Neural crest cell (in vitro differentiated cells): ENCODE measurements around the gene AFDN. TPM values are rescaled to one million over a fixed set of nuclear protein-coding genes. Genes with fewer than 3 reads are reported as not detected.

Experiments
- DNase-seq: peaks from one replicate; pipeline ENCODE4 v3.0.0; 2021; ENCODE audit warnings: low read depth, mixed read lengths, low spot score
- H3K27ac Mint-ChIP-seq: one replicate; pipeline ENCODE4 v1.8.0; 2021; ENCODE audit warnings: mild to moderate bottlenecking, mixed read lengths; ENCODE audit not compliant: unreplicated experiment
- H3K27me3 Mint-ChIP-seq: 2 replicates; pipeline ENCODE4 v1.8.0; 2021; ENCODE audit warnings: low read depth, mild to moderate bottlenecking, mixed read lengths
- H3K36me3 Mint-ChIP-seq: 2 replicates; pipeline ENCODE4 v1.8.0; 2021; ENCODE audit warnings: low read depth, mild to moderate bottlenecking, mixed read lengths
- H3K4me1 Mint-ChIP-seq: 2 replicates; pipeline ENCODE4 v1.8.0; 2021; ENCODE audit warnings: mixed read lengths
- H3K4me3 Mint-ChIP-seq: one replicate; pipeline ENCODE4 v1.8.0; 2021; ENCODE audit warnings: mild to moderate bottlenecking, mixed read lengths
- H3K9me3 Mint-ChIP-seq: 2 replicates; pipeline ENCODE4 v1.8.0; 2021; ENCODE audit warnings: mixed read lengths
- CTCF ChIP-seq: fragments of 200-600 bp; sonication (generic); conservative IDR thresholded peaks from 2 replicates; pipeline ENCODE4 v1.5.0; 2021; ENCODE audit warnings: antibody characterized with exemption, mild to moderate bottlenecking
- total RNA-seq: library from RNA; stranded (reverse); gene quantifications from 2 replicates; pipeline ENCODE4 v1.2.1, GENCODE V29; 2021

The AFDN gene
- total RNA-seq, 1 donor from 2014 or later, result 143 TPM

GRCh38 chr6:168004945-168005344 lies 178.2 kb downstream of the AFDN start:
- Mint-ChIP-seq H3K9me3 (peaks cover 19% of the 10 kb centered on the region), H3K36me3 (peaks cover 2% of the 10 kb centered on the region), H3K4me1 (peaks cover 4% of the 10 kb centered on the region), H3K4me3 (no peak overlapping the region), H3K27ac (no peak overlapping the region), H3K27me3 (peaks cover 3% of the 10 kb centered on the region)
- no peak for DNase-seq
- TF ChIP-seq CTCF, result no peak

GRCh38 chr6:168005796-168006195 lies 179.1 kb downstream of the AFDN start:
- TF ChIP-seq CTCF, result no peak
- Mint-ChIP-seq H3K27ac (no peak overlapping the region), H3K27me3 (peaks cover 3% of the 10 kb centered on the region), H3K4me3 (no peak overlapping the region), H3K4me1 (peaks cover 4% of the 10 kb centered on the region), H3K36me3 (peaks cover 8% of the 10 kb centered on the region), H3K9me3 (peaks cover 25% of the 10 kb centered on the region)
- no peak for DNase-seq

GRCh38 chr6:168007592-168008338 lies 181.1 kb downstream of the AFDN start:
- Mint-ChIP-seq H3K27me3 (peaks cover 3% of the 10 kb centered on the region), H3K4me3 (no peak overlapping the region), H3K4me1 (peaks cover 4% of the 10 kb centered on the region), H3K9me3 (peaks cover 33% of the 10 kb centered on the region), H3K36me3 (peaks cover 21% of the 10 kb centered on the region), H3K27ac (no peak overlapping the region)
- DNase-seq, result no peak
- no peak for TF ChIP-seq CTCF

- H3K27ac Mint-ChIP-seq, result no peak overlapping the region
These were observed 182.6 kb downstream of the AFDN start for GRCh38 chr6:168009331-168009730.

GRCh38 chr6:168011291-168011690 lies 184.6 kb downstream of the AFDN start:
- Mint-ChIP-seq H3K36me3 (peaks cover 25% of the 10 kb centered on the region), H3K27me3 (no peaks in the 10 kb centered on the region), H3K27ac (no peak overlapping the region), H3K9me3 (peaks cover 29% of the 10 kb centered on the region), H3K4me1 (no peaks in the 10 kb centered on the region), H3K4me3 (no peak overlapping the region)
- DNase-seq, result no peak
- no peak for TF ChIP-seq CTCF

More at GRCh38 chr6:168009331-168009730, 182.6 kb downstream of the AFDN start:
- Mint-ChIP-seq H3K9me3 (peaks cover 33% of the 10 kb centered on the region), H3K4me1 (no peaks in the 10 kb centered on the region), H3K27me3 (peaks cover 3% of the 10 kb centered on the region), H3K4me3 (no peak overlapping the region), H3K36me3 (peaks cover 21% of the 10 kb centered on the region)
- DNase-seq, result no peak
- TF ChIP-seq CTCF, result no peak
